ENCODE data around the gene SUPT4H1. TPM values are rescaled to one million over a fixed set of nuclear protein-coding genes. Genes with fewer than 3 reads are reported as not detected.

SUPT4H1 gene
- total and polyA plus RNA-seq, 9 of the 15 experiments (the other 6 are each of a cell fraction or from before 2014, with no cell fraction given): 62.1 to 320 (median 117) TPM

- TF ChIP-seq ZNF655 (CRISPR knock-in tag; IDR thresholded peaks at IDR 0.05) (no peak), MEF2D (tag; conservative IDR thresholded peaks at IDR 0.05; ENCODE audit: low read depth) (0 out of 2 replicates have a peak, but pooled peaks have one; percentile 19), TFE3 (CRISPR knock-in tag; IDR thresholded peaks at IDR 0.05) (no peak), KAT7 (CRISPR knock-in tag; IDR thresholded peaks at IDR 0.05; ENCODE audit: borderline replicate concordance) (no peak), ZNF639 (CRISPR knock-in tag; conservative IDR thresholded peaks at IDR 0.05 in 1 of 2, IDR thresholded peaks at IDR 0.05 in 1 of 2) (peak in 1 of 2 experiments; percentile 28; a peak in 1 of 4 replicates), ZBTB11 (CRISPR knock-in tag; IDR thresholded peaks at IDR 0.05) (0 out of 6 replicates have a peak, but pooled peaks of 1 of the 3 experiments have one; percentile 22), SREBF2 (CRISPR knock-in tag; IDR thresholded peaks at IDR 0.05) (no peak), MAZ (CRISPR knock-in tag; conservative IDR thresholded peaks at IDR 0.05 in 1 of 2, IDR thresholded peaks at IDR 0.05 in 1 of 2) (peak in 1 of 2 experiments; percentile 46; a peak in 2 of 4 replicates), ZNF274 (IDR thresholded peaks at IDR 0.05; ENCODE audit: borderline replicate concordance, low read depth, low read length) (no peak), ZNF347 (CRISPR knock-in tag; IDR thresholded peaks at IDR 0.05; ENCODE audit: low read depth) (no peak), ZNF165 (CRISPR knock-in tag; IDR thresholded peaks at IDR 0.05; ENCODE audit: borderline replicate concordance) (no peak), HIVEP1 (CRISPR knock-in tag; IDR thresholded peaks at IDR 0.05) (no peak), ID3 (CRISPR knock-in tag; IDR thresholded peaks at IDR 0.05) (no peak), ID3 (tag; IDR thresholded peaks at IDR 0.05) (0 out of 2 replicates have a peak, but pooled peaks have one; percentile 38), CBX3 (IDR thresholded peaks at IDR 0.05; ENCODE audit: borderline replicate concordance in 1 of 2, low read length in 2 of 2) (no peak), ERF (CRISPR knock-in tag; IDR thresholded peaks at IDR 0.05) (no peak), ARID1B (IDR thresholded peaks at IDR 0.05) (peak; percentile 80), ZNF24 (IDR thresholded peaks at IDR 0.05) (peak; percentile 58; the same call in 1 of the 2 replicates), ZKSCAN8 (CRISPR knock-in tag; IDR thresholded peaks at IDR 0.05) (no peak), RNF2 (IDR thresholded peaks at IDR 0.05) (no peak)
Measured at GRCh38 chr17:58367461-58367860, 15.5 kb upstream of the SUPT4H1 start (continued).
